Neural progenitor cell (in vitro differentiated cells): ENCODE measurements around the gene ITGA8. TPM values are rescaled to one million over a fixed set of nuclear protein-coding genes. Genes with fewer than 3 reads are reported as not detected.
"Not testable (repeated sequence)": the region's sequence is repeated elsewhere in the genome, so short reads cannot be mapped to it uniquely, and the experiment has no call there.

ENCODE experiments used
- DNase-seq: peaks from one replicate; pipeline ENCODE4 v3.0.0-alpha.2; 2016; ENCODE audit warnings: low spot score
- H2AFZ ChIP-seq: fragments of 200-600 bp; sonication (generic); replicated peaks from 2 replicates; pipeline ENCODE4 v1.6.1; 2016; ENCODE audit warnings: antibody characterized with exemption
- H3F3A ChIP-seq: fragments of 200-600 bp; sonication (generic); 2 replicates; pipeline ENCODE4 v1.6.1; 2016; ENCODE audit warnings: antibody characterized with exemption, low read depth
- H3K27ac ChIP-seq: fragments of 200-600 bp; sonication (generic); 2 replicates; pipeline ENCODE4 v1.5.1; 2016; ENCODE audit warnings: mild to moderate bottlenecking
- H3K27me3 ChIP-seq: fragments of 200-600 bp; sonication (generic); 2 replicates; pipeline ENCODE4 v1.6.1; 2016; ENCODE audit warnings: mild to moderate bottlenecking, moderate library complexity
- H3K36me3 ChIP-seq: fragments of 200-600 bp; sonication (generic); 2 replicates; pipeline ENCODE4 v1.5.1; 2016
- H3K4me1 ChIP-seq: fragments of 200-600 bp; sonication (generic); 2 replicates; pipeline ENCODE4 v1.6.1; 2016; ENCODE audit warnings: mixed run types
- H3K4me2 ChIP-seq: fragments of 200-600 bp; sonication (generic); 2 replicates; pipeline ENCODE4 v1.6.1; 2016
- H3K4me3 ChIP-seq: fragments of 200-600 bp; sonication (generic); 2 replicates; pipeline ENCODE4 v1.5.1; 2016
- H3K79me2 ChIP-seq: fragments of 200-600 bp; sonication (generic); 2 replicates; pipeline ENCODE4 v1.6.1; 2016; ENCODE audit warnings: low read depth
- H3K9ac ChIP-seq: fragments of 200-600 bp; sonication (generic); 2 replicates; pipeline ENCODE4 v1.6.1; 2016
- H3K9me3 ChIP-seq: fragments of 200-600 bp; sonication (generic); 2 replicates; pipeline ENCODE4 v1.5.1; 2016; ENCODE audit warnings: low read depth
- H4K20me1 ChIP-seq: fragments of 200-600 bp; sonication (generic); 2 replicates; pipeline ENCODE4 v1.6.1; 2016; ENCODE audit warnings: low read depth
- H3K27ac Mint-ChIP-seq: 3 replicates; pipeline ENCODE4 v1.8.0; 2021; ENCODE audit warnings: mixed read lengths
- H3K27me3 Mint-ChIP-seq: 2 replicates; pipeline ENCODE4 v1.8.0; 2022; ENCODE audit warnings: low read depth, mild to moderate bottlenecking, inconsistent platforms, moderate library complexity, mixed read lengths; ENCODE audit not compliant: insufficient read depth
- H3K36me3 Mint-ChIP-seq: 3 replicates; pipeline ENCODE4 v1.8.0; 2021; ENCODE audit warnings: mixed read lengths
- H3K4me1 Mint-ChIP-seq: 3 replicates; pipeline ENCODE4 v1.8.0; 2021; ENCODE audit warnings: mixed read lengths
- H3K4me3 Mint-ChIP-seq: 3 replicates; pipeline ENCODE4 v1.8.0; 2021; ENCODE audit warnings: mild to moderate bottlenecking, moderate library complexity, mixed read lengths
- H3K9me3 Mint-ChIP-seq: 3 replicates; pipeline ENCODE4 v1.8.0; 2020; ENCODE audit warnings: mixed read lengths
- CTCF ChIP-seq: fragments of 200-600 bp; sonication (generic); IDR thresholded peaks from 2 replicates; pipeline ENCODE4 v1.5.1; 2017; ENCODE audit warnings: antibody characterized with exemption, mild to moderate bottlenecking
- EZH2 ChIP-seq: fragments of 200-600 bp; sonication (generic); IDR thresholded peaks from 2 replicates; pipeline ENCODE4 v1.6.1; 2017; ENCODE audit warnings: antibody characterized with exemption, mild to moderate bottlenecking, moderate library complexity
- EZH2phosphoT487 ChIP-seq: fragments of 200-600 bp; sonication (generic); IDR thresholded peaks from 2 replicates; pipeline ENCODE4 v1.6.1; 2017; ENCODE audit warnings: antibody characterized with exemption
- total RNA-seq: library from RNA; depleted of rRNA; stranded (reverse); fragments of >200 nt; gene quantifications from 2 replicates; pipeline ENCODE4 v1.2.3, GENCODE V29; 2015; ENCODE audit warnings: low replicate concordance

The ITGA8 gene
- total RNA-seq, 1 donor from 2014 or later: 0.15 TPM

GRCh38 chr10:15539262-15539661 is 180.5 kb downstream of the ITGA8 start:
- no peak overlapping the region for H2AFZ ChIP-seq
- Mint-ChIP-seq H3K36me3 (peaks cover 3% of the 10 kb centered on the region), H3K4me1 (peaks cover 3% of the 10 kb centered on the region), H3K27me3 (no peaks in the 10 kb centered on the region), H3K4me3 (no peak overlapping the region), H3K9me3 (peaks cover 10% of the 10 kb centered on the region), H3K27ac (no peak overlapping the region)
- no peaks in the 10 kb centered on the region for H3K4me1 ChIP-seq
- H3K4me2 ChIP-seq: no peak overlapping the region
- H3K36me3 ChIP-seq: no peaks in the 10 kb centered on the region
- no peak overlapping the region for H3K9ac ChIP-seq
- no peak for DNase-seq
- H3K4me3 ChIP-seq: no peak overlapping the region
- no peaks in the 10 kb centered on the region for H3F3A ChIP-seq
- no peaks in the 10 kb centered on the region for H3K9me3 ChIP-seq
- H3K27ac ChIP-seq: no peak overlapping the region
- H4K20me1 ChIP-seq: no peaks in the 10 kb centered on the region
- TF ChIP-seq EZH2phosphoT487 (no peak), EZH2 (no peak), CTCF (no peak)
- H3K27me3 ChIP-seq: no peaks in the 10 kb centered on the region
- no peaks in the 10 kb centered on the region for H3K79me2 ChIP-seq

DNA sequence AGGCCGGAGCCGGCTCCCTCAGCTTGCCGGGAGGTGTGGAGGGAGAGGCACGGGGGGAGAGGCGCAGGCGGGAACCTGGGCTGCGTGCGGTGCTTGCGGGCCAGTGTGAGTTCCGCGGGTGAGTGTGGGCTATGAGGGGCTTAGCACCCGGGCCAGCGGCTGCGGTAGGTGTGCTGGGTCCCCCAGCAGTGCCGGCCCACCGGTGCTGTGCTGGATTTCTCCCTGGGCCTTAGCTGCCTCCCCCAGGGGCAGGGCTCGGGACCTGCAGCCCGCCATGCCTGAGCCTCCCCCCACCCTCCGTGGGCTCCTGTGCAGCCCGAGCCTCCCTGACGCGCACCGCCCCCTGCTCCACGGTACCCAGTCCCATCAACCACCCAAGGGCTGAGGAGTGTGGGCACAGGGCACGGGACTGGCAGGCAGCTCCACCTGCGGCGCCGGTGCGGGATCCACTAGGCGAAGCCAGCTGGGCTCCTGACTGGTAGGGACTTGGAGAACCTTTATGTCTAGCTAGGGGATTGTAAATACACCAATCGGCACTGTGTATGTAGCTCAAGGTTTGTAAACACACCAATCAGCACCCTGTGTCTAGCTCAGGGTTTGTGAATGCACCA is 184.7 kb downstream of the ITGA8 start:
- not testable (repeated sequence) for H3K9ac ChIP-seq, H3K4me1 Mint-ChIP-seq, H3K27me3 Mint-ChIP-seq, H3F3A ChIP-seq, DNase-seq, H3K9me3 ChIP-seq, H3K9me3 Mint-ChIP-seq, H4K20me1 ChIP-seq, H2AFZ ChIP-seq, H3K36me3 Mint-ChIP-seq, H3K27me3 ChIP-seq, H3K4me3 Mint-ChIP-seq, H3K36me3 ChIP-seq, H3K27ac Mint-ChIP-seq, H3K4me1 ChIP-seq, H3K4me3 ChIP-seq, H3K4me2 ChIP-seq, H3K27ac ChIP-seq, H3K79me2 ChIP-seq

- no peaks in the 10 kb centered on the region for H3K79me2 ChIP-seq
- TF ChIP-seq EZH2phosphoT487: no peak
- TF ChIP-seq CTCF: no peak
- no peak for TF ChIP-seq EZH2
- H3K4me2 ChIP-seq: no peak overlapping the region
- no peak for DNase-seq
- Mint-ChIP-seq H3K27ac (no peak overlapping the region), H3K4me3 (no peak overlapping the region), H3K9me3 (peaks cover 5% of the 10 kb centered on the region), H3K4me1 (peaks cover 5% of the 10 kb centered on the region), H3K27me3 (peaks cover 5% of the 10 kb centered on the region), H3K36me3 (peaks cover 3% of the 10 kb centered on the region)
- no peak overlapping the region for H3K27ac ChIP-seq
- H4K20me1 ChIP-seq: no peaks in the 10 kb centered on the region
- H3K9me3 ChIP-seq: no peaks in the 10 kb centered on the region
- H2AFZ ChIP-seq: no peak overlapping the region
- H3K36me3 ChIP-seq: no peaks in the 10 kb centered on the region
- no peak overlapping the region for H3K9ac ChIP-seq
- no peaks in the 10 kb centered on the region for H3K27me3 ChIP-seq
- no peaks in the 10 kb centered on the region for H3F3A ChIP-seq
- no peak overlapping the region for H3K4me3 ChIP-seq
- no peaks in the 10 kb centered on the region for H3K4me1 ChIP-seq
Observed at GRCh38 chr10:15531927-15532722, 187.6 kb downstream of the ITGA8 start.

GRCh38 chr10:15528859-15529239 is 190.9 kb downstream of the ITGA8 start:
- Histone ChIP-seq H3K27me3 (no peaks in the 10 kb centered on the region), H3F3A (no peaks in the 10 kb centered on the region), H4K20me1 (no peaks in the 10 kb centered on the region), H3K9me3 (no peaks in the 10 kb centered on the region), H3K27ac (no peak overlapping the region), H3K36me3 (no peaks in the 10 kb centered on the region), H2AFZ (no peak overlapping the region), H3K4me3 (no peak overlapping the region), H3K9ac (no peak overlapping the region), H3K79me2 (no peaks in the 10 kb centered on the region), H3K4me1 (no peaks in the 10 kb centered on the region), H3K4me2 (no peak overlapping the region)
- TF ChIP-seq CTCF (no peak), EZH2 (no peak), EZH2phosphoT487 (no peak)
- Mint-ChIP-seq H3K27me3 (peaks cover 7% of the 10 kb centered on the region), H3K4me3 (no peak overlapping the region), H3K4me1 (peaks cover 2% of the 10 kb centered on the region), H3K36me3 (no peaks in the 10 kb centered on the region), H3K27ac (no peak overlapping the region), H3K9me3 (no peaks in the 10 kb centered on the region)
- DNase-seq: no peak
